ENCODE results near the gene TMEM248. TPM values are rescaled to one million over a fixed set of nuclear protein-coding genes. Genes with fewer than 3 reads are reported as not detected.
"Not testable (repeated sequence)": the region's sequence is repeated elsewhere in the genome, so short reads cannot be mapped to it uniquely, and the experiment has no call there.

The TMEM248 gene
- total RNA-seq, 1 experiment from 2014 or later, result 160 TPM

DNA sequence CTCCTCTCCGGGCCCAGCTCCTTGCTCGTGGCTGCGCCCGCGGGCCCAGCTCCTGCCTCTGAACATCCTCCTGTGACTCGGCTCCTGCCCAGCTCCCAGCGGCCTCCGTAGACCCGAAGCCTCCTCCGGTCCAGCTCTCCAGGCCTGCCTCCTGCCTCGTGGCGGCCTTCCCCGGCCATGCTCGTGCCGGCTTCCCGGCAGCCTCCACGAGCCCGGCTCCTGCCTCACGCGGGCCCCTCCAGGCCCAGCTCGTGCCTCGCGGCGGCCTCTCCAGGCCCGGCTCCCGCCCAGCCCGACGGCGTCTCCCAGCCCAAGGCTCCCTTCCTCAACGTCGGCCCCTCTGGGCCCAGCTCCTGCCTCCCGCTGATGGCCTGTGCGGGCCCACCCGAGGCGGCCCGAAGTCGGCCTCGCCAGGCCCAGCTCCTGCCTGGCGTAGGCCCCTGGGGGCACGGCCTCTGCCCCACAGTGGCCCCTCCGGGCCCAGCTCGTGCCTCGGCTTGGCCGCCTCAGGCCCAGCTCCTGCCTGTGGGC lies 16.9 kb upstream of the TMEM248 start:
- in situ Hi-C loops (cut with HindIII; ENCODE audit: low pct_unique_long_range_greater_than_20kb, low sequenced_read_pairs), result no loop called here
- no peak for DNase-seq (ENCODE audit: low read depth, low spot score)

DNA sequence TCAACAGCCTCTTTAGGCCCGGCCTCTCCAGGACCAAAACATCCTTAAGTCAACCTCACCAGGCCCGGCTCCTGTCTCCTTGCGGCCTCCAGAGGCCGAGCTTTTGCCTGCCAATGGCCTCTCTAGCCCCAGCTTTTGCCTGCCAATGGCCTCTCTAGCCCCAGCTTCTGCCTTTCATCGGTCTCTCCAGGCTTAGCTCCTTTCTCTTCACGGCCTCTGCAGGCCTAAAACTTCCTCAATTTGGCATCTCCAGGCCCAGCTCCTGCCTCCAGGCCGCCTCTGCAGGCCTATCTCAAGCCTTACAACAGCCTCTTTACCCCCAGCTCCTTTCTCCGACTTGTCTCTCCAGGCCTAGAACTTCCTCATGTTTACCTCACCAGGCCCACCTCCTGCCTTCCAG lies 15.7 kb upstream of the TMEM248 start:
- in situ Hi-C loops (cut with HindIII; ENCODE audit: low pct_unique_long_range_greater_than_20kb, low sequenced_read_pairs), result no loop called here
- DNase-seq (ENCODE audit: low read depth, low spot score), result no peak

DNA sequence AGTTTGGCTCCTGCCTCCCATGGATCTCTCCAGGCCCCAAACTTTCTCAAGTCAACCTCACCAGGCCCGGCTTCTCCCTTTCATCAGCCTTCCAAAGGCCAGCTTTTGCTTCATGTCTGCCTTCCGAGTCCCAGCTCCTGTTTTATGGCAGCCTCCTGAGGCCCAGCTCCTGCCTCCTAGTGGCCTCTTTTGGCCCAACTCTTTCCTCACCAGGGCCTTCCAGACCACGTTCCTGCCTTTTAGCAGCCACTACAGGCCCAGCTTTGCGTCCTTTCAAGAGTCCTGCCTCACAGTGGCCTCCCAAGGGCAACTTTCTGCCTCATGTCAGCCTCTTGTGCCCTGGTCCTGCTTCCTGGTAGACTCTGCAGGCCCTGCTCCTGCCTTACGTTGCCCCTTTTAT lies 15.3 kb upstream of the TMEM248 start:
- in situ Hi-C loops (cut with HindIII; ENCODE audit: low pct_unique_long_range_greater_than_20kb, low sequenced_read_pairs), result no loop called here
- peak; percentile 17 for DNase-seq (ENCODE audit: low read depth, low spot score)

DNA sequence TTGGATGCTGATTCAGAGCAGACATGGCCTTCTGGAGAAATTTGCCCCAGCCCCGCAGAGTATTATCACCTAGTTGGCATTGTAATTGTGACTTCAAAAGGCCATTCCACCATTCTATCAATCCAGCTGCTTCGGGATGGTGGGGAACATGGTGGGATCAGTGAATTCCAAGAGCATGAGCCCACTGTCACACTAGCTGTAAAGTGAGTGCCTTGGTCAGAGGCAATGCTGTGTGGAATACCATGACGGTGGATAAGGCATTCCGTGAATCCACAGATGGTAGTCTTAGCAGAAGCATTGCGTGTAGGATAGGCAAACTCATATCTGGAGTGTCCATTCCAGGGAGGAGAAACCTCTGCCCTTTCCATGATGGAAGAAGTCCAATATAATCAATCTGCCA lies 13.3 kb upstream of the TMEM248 start:
- in situ Hi-C loops (cut with HindIII; ENCODE audit: low pct_unique_long_range_greater_than_20kb, low sequenced_read_pairs), result no loop called here

DNA sequence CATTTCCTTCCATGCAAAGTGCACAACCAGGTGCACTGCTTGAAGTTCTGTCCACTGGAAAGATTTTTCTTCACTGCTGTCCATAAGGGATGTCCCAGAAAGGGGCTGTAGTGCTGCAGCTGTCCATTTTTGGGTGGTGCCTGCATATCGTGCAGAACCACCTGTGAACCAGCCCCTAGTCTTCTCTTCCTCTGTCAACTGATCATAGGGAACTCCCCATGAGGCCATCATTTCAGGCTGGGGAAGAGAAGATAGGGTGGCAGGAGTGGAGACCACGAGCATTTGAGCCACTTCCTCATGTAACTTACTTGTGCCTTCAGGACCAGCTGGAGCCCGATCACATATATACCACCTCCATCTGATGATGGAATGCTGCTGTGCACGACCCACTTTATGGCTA lies 12.4 kb upstream of the TMEM248 start:
- in situ Hi-C loops (cut with HindIII; ENCODE audit: low pct_unique_long_range_greater_than_20kb, low sequenced_read_pairs); DNase-seq (ENCODE audit: low read depth, low spot score): not testable (repeated sequence)

More for the DNA sequence above, 13.3 kb upstream of the TMEM248 start:
- no peak for DNase-seq (ENCODE audit: low read depth, low spot score)

DNA sequence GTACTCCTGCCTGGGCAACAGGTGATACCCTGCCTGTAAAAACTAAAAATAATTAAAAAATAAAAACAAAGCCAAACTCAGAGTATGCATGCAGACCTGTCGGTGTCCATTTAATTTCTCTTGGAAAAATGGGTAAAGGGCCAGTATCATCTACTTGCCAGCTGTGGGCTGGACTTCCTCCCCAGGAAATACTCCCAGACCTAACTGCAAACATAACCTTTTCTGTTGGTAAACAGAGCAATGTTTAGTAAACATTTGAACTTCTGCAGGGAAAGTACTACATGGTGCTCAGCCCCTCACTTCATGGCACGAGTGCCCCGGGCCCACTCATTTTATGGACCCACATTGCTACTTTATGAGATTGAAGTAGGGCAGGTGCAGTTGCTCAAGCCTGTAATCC lies 10.2 kb upstream of the TMEM248 start:
- in situ Hi-C loops (cut with HindIII; ENCODE audit: low pct_unique_long_range_greater_than_20kb, low sequenced_read_pairs), result no loop called here
- no peak for DNase-seq (ENCODE audit: low read depth, low spot score)

DNA sequence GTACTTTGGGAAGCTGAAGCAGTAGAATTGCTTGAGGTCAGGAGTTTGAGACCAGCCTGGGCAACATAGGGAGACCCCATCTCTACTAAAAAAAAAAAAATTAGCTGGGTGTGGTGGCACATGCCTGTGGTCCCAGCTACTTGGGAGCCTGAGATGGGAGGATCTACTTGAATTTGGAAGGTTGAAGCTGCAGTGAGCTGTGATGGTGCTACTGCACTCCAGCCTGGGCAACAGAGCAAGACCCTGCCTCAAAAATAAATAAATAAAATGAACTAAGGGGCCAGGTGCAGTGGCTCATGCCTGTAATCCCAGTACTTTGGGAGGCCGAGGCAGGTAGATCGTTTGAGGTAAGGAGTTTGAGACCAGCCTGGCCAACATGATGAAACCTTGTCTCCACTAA lies 9.8 kb upstream of the TMEM248 start:
- in situ Hi-C loops (cut with HindIII; ENCODE audit: low pct_unique_long_range_greater_than_20kb, low sequenced_read_pairs); DNase-seq (ENCODE audit: low read depth, low spot score): not testable (repeated sequence)

DNA sequence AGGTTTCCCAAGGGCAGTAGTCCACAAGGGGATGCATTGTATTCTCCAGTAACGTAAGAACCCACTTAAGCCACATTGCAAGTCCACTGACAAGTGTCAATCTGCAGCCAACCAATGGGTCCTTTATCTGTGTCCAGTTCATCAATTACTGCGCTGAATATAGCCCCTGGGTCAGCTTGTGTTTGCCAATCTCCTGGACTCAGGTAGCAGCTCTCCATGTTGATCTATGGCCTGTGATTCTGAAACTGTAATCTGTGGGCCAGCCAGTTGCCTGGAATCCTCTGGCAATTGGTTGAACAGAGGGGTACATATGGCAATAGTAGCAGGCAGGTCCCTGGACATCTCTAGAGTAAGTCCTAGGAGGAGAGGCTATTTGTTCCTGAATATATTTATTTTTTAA lies 8.8 kb upstream of the TMEM248 start:
- in situ Hi-C loops (cut with HindIII; ENCODE audit: low pct_unique_long_range_greater_than_20kb, low sequenced_read_pairs), result no loop called here
- peak; percentile 23 for DNase-seq (ENCODE audit: low read depth, low spot score)

DNA sequence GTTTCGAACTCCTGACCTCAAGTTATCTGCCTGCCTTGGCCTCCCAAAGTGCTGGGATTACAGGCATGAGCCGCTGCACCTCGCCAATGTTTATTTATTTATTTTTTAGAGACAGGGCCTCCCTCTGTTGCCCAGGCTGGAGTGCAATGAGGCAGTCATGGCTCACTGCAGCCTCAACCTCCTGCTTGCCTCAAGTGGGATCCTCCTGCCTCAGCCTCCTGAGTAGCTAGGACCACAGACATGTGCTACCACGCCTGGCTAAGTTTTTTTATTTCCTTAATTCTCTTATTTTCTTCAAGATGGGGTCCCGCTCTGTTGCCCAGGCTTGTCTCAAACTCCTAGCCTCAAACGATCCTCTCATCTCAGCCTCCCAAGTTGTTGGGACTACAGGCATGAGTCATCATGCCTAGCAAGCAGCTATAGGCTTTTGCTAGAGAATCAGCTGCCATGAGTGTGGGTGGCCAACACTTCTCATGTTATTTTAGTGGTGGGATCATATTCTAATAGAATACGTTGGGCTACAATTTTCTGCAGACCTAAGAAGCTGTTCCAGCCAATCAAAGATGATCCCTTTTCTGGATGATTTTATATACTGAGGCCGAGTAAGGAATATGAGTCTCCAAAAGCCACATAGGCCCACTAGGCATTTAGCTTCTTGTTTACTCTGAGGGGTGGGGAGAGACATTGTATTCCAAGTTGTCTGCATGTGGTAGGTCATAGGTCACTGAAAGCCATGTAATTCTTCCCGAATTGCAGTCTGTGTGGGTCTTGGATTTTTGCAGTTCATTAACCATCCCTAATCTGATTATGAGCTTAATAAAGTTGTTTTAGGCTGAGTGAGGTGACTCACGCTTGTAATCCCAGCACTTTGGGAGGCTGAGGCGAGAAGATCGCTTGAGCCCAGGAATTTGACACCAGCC lies 7.6 kb upstream of the TMEM248 start:
- in situ Hi-C loops (cut with HindIII; ENCODE audit: low pct_unique_long_range_greater_than_20kb, low sequenced_read_pairs), result no loop called here
- DNase-seq (ENCODE audit: low read depth, low spot score), result no peak

DNA sequence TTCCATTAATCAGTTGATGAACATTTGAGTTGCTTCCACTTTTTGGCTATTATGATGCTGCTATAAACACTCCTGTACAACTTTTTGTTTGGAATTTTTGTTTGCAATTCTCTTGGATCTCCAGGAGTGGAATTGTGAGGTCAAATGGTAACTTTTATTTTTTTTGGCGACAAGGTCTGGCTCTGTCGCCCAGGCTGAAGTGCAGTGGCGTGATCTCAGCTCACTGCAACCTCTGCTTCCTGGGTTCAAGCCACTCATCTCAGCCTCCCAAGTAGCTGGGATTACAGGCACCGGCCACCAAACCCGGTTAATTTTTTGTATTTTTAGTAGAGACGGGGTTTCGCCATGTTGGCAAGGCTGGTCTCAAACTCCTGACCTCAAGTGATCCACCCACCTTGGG lies 3.1 kb upstream of the TMEM248 start:
- in situ Hi-C loops (cut with HindIII; ENCODE audit: low pct_unique_long_range_greater_than_20kb, low sequenced_read_pairs); DNase-seq (ENCODE audit: low read depth, low spot score): not testable (repeated sequence)

DNA sequence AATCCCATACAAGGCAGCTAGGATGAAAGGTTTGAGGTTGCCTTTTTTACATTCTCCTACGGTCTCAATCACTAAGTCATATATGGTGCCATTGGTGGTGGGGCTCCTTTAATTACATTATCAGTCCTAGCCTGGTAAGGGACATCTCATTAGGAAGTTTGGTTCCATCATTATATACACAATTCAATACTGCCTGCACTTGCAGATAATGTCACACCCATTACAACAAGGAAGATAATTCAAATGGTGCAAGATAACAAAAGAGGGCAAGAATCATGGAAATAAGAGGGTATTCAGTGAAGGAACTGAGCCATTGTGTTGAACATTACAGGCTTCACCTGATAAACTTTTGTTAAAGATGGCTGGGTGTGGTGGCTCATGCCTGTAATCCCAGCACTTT lies 1.7 kb upstream of the TMEM248 start:
- no peak for DNase-seq (ENCODE audit: low read depth, low spot score)
- in situ Hi-C loops (cut with HindIII; ENCODE audit: low pct_unique_long_range_greater_than_20kb, low sequenced_read_pairs), result no loop called here

DNA sequence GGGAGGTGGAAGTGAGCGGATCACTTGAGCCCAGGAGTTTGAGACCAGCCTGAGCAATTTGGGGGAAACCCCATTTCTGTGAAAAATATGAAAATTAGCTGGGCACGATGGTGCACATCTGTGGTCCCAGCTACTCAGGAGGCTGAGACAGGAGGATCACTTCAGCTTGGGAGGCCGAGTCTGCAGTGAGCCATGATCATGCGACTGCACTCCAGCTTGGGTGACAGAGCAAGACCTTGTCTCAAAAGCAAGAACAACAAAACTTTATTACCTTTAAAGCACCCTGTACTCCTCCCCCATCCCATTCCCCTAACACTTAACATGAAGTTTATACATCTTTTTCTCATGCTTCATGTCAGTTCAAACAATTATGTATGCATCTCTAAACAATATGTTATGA lies 1.3 kb upstream of the TMEM248 start:
- in situ Hi-C loops (cut with HindIII; ENCODE audit: low pct_unique_long_range_greater_than_20kb, low sequenced_read_pairs), result no loop called here
- DNase-seq (ENCODE audit: low read depth, low spot score), result no peak

DNA sequence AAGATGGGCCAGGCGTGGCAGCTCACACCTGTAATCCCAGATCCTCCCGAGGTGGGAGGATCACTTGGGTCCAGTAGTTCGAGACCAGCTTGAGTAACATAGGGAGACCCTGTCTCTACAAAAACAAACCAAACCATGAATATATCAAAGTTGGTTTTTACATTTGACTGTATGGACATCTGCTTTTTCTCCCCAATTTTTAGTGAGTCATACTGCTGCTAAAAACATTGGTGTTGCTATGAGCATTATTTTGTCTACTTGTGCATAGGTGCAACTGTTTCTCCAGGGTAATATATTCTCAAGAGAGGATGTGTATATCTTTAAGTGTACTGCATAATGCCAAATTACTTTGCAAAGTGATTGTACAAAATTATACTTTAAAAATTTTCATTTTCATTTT lies 769 bp upstream of the TMEM248 start:
- in situ Hi-C loops (cut with HindIII; ENCODE audit: low pct_unique_long_range_greater_than_20kb, low sequenced_read_pairs), result no loop called here

DNA sequence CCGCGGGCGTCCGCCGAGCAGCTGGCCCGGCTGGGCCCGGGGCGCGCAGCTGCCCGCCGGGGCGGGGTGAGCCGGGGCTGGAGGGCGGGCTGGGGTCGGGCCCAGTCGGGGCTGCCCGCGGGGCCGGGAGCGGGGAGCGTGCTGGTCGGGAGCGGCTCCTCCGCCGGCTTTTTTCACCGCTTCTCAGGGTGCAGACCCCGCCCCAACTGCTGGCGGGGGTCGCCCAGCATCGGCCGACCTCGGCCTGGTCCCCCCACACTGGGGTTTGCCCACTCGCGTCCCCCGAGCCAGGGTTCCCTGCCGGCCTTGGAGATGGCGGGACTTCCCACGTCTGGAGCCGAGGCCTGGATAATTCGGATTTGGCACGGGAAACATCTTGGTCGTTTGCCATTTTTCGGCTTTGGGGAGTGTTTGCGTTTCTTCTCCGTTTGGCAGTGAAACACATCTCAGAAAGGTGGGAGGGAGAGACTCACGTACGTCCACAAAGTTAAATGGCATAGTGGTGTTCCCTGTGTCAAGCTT lies 432 bp downstream of the TMEM248 start:
- DNase-seq (ENCODE audit: low read depth, low spot score), result peak; percentile 22
- in situ Hi-C loops (cut with HindIII; ENCODE audit: low pct_unique_long_range_greater_than_20kb, low sequenced_read_pairs), result no loop called here

More for the DNA sequence above, 769 bp upstream of the TMEM248 start:
- no peak for DNase-seq (ENCODE audit: low read depth, low spot score)

DNA sequence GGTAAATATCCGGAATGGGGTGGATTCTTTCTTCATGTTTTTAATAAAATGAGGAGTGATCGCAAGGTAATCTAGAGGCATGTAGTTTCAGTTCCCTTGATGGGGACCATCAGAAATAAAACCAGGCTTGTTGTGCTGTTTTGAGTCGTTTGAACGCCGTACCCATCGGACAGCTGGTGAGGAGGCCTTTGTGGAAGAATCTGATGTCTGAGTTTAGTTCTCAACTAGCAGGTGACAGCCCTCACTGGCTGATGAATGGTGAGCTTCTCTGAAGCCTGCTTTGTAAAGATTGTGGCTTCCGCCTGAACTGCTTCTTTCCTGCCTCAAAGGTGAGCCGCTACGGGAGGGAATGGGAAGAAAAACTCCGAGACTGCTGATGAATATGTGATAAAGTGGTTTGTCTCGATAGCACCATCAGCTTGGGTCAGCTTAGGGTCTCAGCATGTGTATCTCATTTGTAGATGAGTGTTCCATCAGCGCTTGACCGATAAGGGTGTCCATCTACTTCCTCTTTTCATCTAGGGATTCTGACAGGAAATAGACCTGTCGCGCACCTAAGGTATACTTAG lies 977 bp downstream of the TMEM248 start:
- in situ Hi-C loops (cut with HindIII; ENCODE audit: low pct_unique_long_range_greater_than_20kb, low sequenced_read_pairs), result no loop called here
- peak; percentile 27 for DNase-seq (ENCODE audit: low read depth, low spot score)

DNA sequence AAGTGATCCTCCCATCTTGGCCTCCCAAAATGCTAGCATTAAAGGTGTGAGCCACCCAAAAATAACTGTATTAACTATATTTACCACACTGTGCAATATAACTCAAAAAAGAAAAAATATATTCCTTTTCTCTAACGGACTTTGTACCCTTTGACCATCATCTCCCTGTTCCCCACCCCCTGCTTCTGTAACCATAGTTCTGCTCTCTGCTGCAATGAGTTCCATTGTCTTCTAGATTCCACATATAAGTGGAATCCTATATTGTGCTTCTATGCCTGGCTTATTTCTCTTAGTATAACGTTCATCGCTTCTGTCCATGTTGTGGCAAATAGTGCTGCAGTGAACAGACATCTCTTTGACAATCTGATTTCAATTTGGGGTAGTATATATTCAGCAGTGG lies 4.2 kb downstream of the TMEM248 start:
- DNase-seq (ENCODE audit: low read depth, low spot score), result no peak
- in situ Hi-C loops (cut with HindIII; ENCODE audit: low pct_unique_long_range_greater_than_20kb, low sequenced_read_pairs), result no loop called here

DNA sequence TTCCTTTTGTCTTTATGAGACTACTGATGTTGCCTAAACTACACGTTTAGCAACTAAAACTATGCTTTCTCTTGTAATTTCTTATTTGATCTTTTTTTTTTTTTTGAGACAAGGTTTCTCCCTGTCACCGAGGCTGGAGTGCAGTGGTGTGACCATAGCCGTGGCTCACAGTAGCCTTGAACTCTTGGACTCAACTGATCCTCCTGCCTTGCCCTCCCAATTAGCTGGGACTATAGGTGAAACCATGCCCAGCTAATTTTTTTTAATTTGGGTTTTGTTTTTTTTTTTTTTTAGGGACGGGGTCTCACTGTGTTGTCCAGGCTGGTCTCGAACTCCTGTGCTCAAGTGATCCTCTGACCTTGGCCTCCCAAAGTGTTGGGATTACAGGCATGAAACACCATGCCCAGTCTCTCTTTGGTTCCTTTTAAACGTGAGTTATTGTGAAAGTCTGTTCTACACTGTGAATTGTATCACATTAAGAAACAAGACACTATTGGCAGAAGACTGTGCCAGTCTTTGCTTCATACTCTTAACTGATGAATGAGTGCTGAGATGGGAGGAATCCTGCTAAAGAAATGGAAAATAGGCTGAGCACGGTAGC lies 6.4 kb downstream of the TMEM248 start:
- in situ Hi-C loops (cut with HindIII; ENCODE audit: low pct_unique_long_range_greater_than_20kb, low sequenced_read_pairs), result no loop called here
- no peak for DNase-seq (ENCODE audit: low read depth, low spot score)

DNA sequence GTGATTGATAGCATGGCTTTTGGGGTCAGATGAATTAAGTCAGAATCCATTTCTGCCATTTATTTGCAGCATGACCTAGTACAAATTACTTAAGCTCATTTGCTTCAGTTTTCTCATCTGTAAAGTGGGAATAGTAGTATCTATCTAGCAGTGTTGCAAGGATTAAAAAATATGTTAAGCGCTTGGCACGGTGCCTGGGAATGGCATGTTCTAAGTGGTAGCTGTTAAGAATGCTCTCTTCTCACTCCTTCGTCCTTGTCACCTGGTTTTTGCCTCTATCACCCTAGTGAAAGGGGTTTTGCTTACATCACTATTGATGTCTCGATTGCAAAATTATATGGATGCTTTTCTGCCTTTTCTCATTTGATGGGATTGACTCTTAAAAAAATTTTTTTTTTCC lies 7.4 kb downstream of the TMEM248 start:
- no peak for DNase-seq (ENCODE audit: low read depth, low spot score)
- in situ Hi-C loops (cut with HindIII; ENCODE audit: low pct_unique_long_range_greater_than_20kb, low sequenced_read_pairs), result no loop called here

Measured in SK-MEL-5 (cell line).